DMS114 treated with DMSO at 0.1 percent for 48 hours (cell line): ENCODE results near the gene RAB34.

ENCODE experiments used
- DNase-seq: peaks from one replicate; lab custom pipeline; 2025; ENCODE audit not compliant: unreplicated experiment; lab: John Stamatoyannopoulos, UW

Gene RAB34

DNA sequence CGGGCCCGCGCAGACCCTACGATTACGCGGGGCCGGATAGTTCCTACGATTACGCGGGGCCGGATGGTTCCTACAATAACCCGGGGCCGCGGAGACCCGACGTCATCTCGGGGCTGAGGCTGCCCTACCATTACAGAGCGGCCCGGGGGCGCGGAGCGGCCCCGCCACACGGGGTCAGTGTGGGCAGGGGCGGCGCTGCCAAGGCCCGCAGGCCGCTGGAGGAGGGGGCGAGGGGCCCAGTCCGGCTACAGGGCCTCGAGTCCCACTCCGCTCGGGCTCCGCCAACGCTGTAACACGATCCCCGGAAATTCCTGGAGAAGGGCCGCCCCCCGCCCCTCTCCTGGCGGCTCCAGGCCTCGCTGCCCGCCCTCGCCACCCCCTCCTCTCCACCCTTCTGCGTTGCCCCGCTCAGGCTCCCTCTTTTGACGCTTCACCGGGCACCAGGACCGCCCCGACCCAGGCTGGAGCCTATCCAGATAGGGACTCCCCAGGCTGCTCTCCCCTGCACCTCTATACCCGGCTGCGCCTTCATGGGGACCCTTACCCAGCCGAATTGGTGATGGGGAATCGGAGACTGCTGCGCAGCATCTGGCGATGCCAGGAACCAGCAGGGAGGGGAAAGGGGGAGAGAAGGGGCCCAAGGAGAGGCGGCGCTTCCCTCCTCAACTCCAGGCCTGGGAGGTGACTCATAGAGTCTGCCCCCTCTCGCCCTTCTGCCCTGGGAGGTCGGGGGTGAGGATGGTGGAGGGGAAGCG, at the start of gene RAB34:
Gene RAB34 (minus strand): TSS at position 291 of the 755 bp plus-strand sequence. CDS start 602 bp downstream, outside the sequence.
- DNase-seq = peak; percentile 32

- DNase-seq = no peak
Measured at GRCh38 chr17:28765038-28765437, 47.4 kb upstream of the RAB34 start.

DNA sequence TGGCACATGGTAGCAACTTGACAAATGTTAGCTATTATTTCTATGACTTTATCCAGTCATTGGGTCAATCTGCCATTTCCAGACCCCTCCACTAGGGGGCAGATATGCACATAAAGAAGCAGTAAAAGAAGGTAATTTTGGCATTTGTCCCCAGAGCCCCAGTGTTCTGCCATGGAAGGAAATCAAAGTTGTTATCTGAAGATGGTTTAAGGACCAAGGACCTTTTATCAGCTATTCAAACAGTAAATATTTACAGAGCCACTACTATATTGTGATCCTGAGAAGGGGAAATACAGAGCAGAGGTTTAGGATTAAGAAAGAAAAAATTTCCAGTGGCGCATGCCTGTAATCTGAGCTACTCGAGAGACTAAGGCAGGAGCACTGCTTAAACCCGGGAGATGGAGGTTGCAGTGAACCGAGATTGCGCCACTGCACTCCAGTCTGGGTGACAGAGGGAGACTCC, 46.2 kb upstream of the RAB34 start:
- DNase-seq = peak; percentile 44

- no peak for DNase-seq
Measured at GRCh38 chr17:28763137-28763799, 45.6 kb upstream of the RAB34 start.

DNA sequence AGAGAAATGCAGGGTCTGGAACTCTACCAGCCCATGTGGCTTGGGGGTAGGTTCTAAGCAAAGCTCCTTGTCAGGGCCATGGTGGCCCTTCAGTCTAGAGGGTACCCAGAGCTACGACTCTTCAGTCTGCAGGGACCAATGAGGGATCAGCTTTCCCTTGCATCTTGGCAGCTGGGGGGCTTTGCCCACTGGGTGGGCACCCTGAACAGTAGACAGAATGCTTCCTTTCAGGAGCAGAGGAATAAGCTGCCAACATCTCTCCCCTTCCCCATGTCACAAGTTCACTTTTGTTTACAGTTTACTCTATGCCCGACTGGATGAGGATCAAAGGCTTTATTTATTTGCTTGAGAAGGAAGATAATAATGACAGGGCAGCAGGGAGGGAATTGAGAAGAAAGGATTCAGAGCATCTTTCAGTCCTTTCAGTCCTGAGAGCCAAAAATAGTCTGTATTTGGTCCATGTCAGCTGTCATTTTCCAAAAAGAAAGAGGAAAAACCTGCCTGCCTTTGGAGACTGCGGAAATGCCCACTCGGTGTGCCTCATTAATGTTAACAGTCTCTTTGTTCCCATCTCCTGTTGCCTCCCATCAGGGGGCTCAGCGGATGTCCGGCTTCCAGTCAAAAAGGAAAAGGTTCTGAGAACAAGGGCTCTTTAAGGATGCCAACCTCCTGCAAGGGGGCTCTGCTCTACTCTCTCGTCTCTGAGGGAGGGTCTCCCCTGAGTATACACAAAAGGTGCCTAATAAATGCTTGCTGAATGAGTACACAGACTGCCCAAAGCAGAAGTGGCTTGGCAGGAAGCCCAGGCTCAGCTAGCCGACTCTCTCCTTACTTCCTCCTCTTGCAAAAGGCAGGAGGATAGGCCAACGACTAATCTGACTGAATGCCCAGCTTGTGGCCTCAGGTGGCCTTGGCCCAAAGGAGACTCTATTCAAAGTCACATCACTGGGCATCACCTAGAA, 43.2 kb upstream of the RAB34 start:
- DNase-seq = no peak

- DNase-seq = no peak
Measured at GRCh38 chr17:28759256-28759865, 41.7 kb upstream of the RAB34 start.

DNA sequence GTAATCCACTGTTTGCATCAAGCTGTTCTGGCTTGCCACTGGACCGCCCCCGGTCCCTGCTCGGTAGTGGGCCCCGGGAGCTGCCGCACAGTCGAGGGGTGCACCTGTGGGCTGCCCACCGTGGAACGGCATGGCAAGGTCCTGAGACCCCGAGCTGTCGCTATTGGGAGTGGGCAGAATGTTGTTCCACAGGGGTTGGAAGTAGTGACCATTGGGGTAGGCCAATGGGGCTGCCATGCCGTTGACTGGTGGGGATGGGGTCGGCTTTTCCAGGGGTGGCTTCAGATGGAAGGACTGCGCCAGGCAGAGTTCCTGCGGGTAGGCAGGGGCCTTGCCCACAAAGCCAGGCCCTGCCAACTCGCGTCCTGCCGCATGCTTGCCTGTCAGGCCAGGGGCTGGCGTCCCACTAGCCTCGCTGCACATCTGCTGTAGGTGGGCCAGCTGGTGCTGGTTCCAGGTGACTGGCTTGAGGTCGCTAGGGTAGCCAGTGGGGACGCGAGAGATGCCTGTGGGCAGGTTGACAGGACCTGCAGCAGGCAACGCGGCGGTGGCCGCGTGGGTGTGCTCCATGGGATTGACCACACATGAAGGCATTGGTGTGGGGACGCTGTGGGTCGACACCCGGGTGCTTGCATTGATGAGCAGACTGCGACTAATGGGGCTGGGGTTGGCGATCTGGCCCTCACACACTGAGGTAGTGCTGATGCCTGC, 40.9 kb upstream of the RAB34 start:
- no peak for DNase-seq

DNA sequence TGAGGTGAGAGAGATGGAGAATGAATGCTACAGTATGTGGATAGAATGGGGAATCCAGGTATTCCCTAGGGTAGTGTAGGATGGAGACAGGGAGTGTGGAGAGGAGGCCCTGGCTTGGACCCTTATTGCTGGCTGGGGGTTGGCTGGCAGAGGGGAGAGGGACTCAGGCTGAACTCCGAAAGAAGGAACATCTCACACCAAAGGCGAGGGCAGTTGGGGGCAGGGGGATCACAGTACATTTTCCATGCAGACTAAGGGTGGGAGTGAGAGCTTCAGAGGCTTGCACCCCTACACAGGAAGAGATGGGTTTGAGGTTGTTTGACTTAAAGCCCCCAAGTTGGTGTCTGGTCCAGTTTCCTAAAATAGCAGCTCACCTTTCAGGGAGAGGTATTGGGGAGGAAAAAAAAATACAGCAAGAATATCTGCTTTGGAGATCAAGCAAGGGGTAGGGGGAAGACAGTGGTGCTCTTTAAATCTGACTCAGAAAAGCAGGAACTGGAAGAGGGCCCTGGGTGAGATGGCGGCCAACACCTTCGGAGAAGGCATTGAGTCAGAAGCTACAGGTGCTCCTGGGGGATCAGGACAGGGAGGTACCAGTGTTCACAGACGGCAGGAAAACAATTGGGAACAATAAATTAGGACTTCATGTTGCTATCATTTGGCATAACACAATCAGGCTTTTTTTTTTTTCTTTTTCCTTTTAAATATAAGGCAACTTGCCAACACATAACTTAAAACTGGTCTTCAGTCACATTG, 38.6 kb upstream of the RAB34 start:
- DNase-seq = no peak

DNA sequence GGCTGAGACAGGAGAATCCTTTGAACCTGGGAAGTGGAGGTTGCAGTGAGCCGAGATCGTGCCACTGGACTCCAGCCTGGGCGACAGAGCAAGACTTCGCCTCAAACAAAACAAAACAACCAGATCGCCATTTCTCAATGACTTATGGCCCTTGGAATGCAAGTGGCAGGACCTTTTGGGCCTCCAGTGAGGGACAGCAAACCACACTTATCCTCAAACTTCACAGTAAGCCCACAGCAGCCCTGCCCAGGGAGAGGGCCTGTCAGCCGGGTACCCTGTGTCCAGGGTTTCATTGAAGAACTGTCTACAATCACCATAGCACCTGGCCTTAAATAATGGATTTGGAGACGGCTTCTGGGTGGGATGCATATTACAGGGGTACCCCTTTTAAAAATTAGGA, 37.8 kb upstream of the RAB34 start:
- DNase-seq = no peak

DNA sequence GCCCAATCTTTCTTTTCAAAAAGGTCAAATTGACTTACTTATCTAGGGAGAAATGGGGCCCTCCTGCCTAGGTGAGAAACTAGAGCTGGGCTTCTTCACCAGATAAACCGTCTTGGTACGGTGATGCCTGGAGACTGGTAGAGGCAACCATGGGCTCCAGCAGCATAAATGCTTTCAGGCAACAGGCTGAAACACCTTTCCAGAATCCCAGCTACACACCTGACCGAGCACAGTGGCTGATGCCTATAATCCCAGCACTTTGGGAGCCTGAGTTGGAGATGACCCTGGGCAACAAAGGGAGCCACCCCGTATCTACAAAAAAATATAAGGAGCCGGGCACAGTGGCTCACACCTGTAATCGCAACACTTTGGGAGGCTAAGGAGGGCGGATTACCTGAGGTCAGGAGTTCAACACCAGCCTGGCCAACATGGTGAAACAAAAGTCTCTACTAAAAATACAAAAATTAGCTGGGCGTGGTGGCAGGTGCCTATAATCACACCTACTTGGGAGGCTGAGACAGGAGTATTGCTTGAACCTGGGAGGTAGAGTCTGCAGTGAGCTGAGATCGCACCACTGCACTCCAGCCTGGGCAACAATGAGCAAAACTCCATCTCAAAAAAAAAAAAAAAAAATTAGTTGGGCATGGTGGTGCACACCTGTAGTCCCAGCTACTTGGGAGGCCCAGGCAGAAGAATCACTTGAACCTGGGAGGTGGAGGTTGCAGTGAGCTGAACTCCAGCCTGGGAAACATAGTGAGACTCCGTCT, 34.1 kb upstream of the RAB34 start:
- no peak for DNase-seq

- DNase-seq = peak; percentile 80
Measured at GRCh38 chr17:28750178-28751047, 32.7 kb upstream of the RAB34 start.

GRCh38 chr17:28749516-28750177, 32.0 kb upstream of the RAB34 start:
- no peak for DNase-seq

DNA sequence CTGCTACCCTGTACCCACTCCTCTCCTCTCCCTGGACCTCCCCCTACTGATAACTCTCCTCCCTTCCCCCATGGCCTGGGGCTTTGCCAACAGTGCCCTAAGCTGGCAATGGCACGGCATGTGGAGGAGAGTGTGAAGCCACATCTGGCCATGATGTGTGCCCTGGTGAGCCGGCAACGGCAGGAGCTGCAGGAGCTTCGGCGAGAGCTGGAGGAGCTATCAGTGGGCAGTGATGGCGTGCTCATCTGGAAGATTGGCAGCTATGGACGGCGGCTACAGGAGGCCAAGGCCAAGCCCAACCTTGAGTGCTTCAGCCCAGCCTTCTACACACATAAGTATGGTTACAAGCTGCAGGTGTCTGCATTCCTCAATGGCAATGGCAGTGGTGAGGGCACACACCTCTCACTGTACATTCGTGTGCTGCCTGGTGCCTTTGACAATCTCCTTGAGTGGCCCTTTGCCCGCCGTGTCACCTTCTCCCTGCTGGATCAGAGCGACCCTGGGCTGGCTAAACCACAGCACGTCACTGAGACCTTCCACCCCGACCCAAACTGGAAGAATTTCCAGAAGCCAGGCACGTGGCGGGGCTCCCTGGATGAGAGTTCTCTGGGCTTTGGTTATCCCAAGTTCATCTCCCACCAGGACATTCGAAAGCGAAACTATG, 31.3 kb upstream of the RAB34 start:
- no peak for DNase-seq

DNA sequence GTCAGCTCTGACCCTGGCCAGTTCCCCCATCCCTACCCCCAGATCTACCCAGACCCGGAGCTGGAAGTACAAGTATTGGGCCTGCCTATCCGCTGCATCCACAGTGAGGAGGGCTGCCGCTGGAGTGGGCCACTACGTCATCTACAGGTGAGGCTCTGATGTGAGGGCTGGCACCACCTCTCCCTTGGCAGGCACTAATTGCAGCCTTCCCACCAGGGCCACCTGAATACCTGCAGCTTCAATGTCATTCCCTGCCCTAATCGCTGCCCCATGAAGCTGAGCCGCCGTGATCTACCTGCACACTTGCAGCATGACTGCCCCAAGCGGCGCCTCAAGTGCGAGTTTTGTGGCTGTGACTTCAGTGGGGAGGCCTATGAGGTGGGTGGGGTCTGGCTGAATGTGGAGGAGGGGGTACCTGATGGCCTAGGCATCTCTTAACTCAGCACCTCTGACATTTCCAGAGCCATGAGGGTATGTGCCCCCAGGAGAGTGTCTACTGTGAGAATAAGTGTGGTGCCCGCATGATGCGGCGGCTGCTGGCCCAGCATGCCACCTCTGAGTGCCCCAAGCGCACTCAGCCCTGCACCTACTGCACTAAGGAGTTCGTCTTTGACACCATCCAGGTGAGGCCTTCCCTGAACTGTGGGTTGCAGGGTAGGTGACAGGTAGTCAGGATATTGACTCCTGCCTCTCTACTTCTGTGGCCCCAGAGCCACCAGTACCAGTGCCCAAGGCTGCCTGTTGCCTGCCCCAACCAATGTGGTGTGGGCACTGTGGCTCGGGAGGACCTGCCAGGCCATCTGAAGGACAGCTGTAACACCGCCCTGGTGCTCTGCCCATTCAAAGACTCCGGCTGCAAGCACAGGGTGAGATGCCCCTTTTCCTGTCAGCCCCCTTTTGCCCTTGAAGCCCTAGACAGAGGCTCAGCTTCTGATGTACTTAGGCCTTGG, 30.4 kb upstream of the RAB34 start:
- DNase-seq = no peak

- no peak for DNase-seq
Measured at GRCh38 chr17:28747051-28747691, 29.5 kb upstream of the RAB34 start.
